ENCODE results near the gene DUSP15.

The DUSP15 gene

DNA sequence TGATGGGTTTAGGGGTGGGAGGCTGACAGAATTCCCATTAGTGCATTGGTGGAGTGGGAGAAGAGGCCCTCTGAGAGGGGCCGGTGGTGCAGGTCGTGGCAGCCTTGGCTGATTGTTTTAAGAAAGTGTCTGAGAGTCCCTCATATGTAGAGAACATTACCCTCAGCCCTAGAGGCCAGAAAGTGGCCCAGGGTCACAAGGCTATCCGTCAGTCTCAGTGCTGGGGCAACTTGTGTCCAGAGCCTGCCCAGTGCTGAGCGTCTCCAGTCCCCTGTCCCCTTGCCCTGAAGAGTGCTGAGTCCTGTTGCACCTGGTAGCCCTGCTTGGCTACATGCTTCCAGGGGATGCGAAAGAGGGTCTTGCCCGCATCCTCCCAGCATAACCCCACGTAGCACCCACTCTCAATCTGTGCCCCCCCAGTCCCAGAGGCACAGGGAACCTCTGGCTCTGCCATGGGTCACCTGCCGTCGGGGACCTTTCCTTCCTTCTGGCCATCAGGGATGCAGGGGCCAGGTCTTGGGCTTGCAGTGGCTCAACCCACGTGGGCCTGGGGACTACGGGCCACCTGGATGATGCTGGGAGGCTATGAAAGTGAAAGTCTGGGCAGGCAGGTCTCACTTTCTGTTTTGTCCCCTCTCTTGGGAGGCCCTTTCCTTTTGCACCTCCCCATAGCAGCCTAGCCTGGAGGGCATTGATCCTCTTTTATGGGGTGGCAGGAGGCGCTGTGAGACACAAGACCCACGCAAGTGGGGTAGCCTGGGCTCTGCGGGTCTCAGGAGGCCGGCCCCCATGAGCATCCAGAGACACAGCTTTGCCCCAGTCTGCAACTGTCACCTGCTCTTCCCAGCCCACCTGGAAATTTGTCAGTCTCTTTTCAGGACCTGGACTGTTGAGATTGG, 12.2 kb downstream of the DUSP15 start:
- Histone ChIP-seq H3K27ac (ENCODE audit: low read length) (no peak overlapping the region), H3K27me3 (ENCODE audit: insufficient read depth, low read length) (peaks cover 26% of the 10 kb centered on the region), H3K4me3 (ENCODE audit: low read length) (no peak overlapping the region), H3K9me3 (ENCODE audit: insufficient read depth, low read depth, low read length) (no peaks in the 10 kb centered on the region), H3K9ac (ENCODE audit: low read depth, low read length) (no peak overlapping the region), H3K36me3 (ENCODE audit: insufficient read depth, low read depth, low read length) (no peaks in the 10 kb centered on the region), H3K4me1 (ENCODE audit: insufficient read depth, low read length) (peaks cover 3% of the 10 kb centered on the region; the same call in 1 of the 2 replicates)

GRCh38 chr20:31856516-31856915, 13.8 kb downstream of the DUSP15 start:
- no peak overlapping the region for H3K27ac ChIP-seq (ENCODE audit: low read length)
- no peak overlapping the region for H3K4me3 ChIP-seq (ENCODE audit: low read length)
- H3K9ac ChIP-seq (ENCODE audit: low read depth, low read length): no peak overlapping the region
- no peaks in the 10 kb centered on the region for H3K9me3 ChIP-seq (ENCODE audit: insufficient read depth, low read depth, low read length)
- H3K36me3 ChIP-seq (ENCODE audit: insufficient read depth, low read depth, low read length): no peaks in the 10 kb centered on the region
- peaks cover 34% of the 10 kb centered on the region for H3K27me3 ChIP-seq (ENCODE audit: insufficient read depth, low read length)
- H3K4me1 ChIP-seq (ENCODE audit: insufficient read depth, low read length): no peaks in the 10 kb centered on the region

DNA sequence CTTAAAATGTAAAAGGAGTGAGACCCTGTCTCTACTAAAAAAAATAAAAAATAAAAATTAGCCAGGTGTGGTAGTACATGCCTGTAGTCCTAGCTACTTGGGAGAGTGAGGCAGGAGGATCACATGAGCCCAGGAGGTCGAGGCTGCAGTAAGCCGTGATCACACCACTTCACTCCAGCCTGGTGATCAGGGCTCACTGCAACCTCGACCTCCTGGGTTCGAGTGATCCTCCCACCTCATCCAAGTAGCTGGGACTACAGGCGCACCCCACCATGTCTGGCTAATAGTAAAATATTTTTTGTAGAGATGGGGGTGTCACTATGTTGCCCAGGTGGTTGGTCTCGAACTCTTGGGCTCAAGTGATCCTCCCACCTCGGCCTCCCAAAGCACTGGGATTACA, 16.8 kb downstream of the DUSP15 start:
- Histone ChIP-seq H3K27me3 (ENCODE audit: insufficient read depth, low read length) (peaks cover 46% of the 10 kb centered on the region), H3K27ac (ENCODE audit: low read length) (no peak overlapping the region)

GRCh38 chr20:31851240-31851955, 18.9 kb downstream of the DUSP15 start:
- Histone ChIP-seq H3K27me3 (ENCODE audit: insufficient read depth, low read length) (peaks cover 43% of the 10 kb centered on the region), H3K4me1 (ENCODE audit: insufficient read depth, low read length) (no peaks in the 10 kb centered on the region), H3K9me3 (ENCODE audit: insufficient read depth, low read depth, low read length) (no peaks in the 10 kb centered on the region)

More for the DNA sequence above, 16.8 kb downstream of the DUSP15 start:
- Histone ChIP-seq H3K36me3 (ENCODE audit: insufficient read depth, low read depth, low read length) (no peaks in the 10 kb centered on the region), H3K4me1 (ENCODE audit: insufficient read depth, low read length) (no peaks in the 10 kb centered on the region), H3K4me3 (ENCODE audit: low read length) (no peak overlapping the region), H3K9me3 (ENCODE audit: insufficient read depth, low read depth, low read length) (no peaks in the 10 kb centered on the region), H3K9ac (ENCODE audit: low read depth, low read length) (no peak overlapping the region)

DNA sequence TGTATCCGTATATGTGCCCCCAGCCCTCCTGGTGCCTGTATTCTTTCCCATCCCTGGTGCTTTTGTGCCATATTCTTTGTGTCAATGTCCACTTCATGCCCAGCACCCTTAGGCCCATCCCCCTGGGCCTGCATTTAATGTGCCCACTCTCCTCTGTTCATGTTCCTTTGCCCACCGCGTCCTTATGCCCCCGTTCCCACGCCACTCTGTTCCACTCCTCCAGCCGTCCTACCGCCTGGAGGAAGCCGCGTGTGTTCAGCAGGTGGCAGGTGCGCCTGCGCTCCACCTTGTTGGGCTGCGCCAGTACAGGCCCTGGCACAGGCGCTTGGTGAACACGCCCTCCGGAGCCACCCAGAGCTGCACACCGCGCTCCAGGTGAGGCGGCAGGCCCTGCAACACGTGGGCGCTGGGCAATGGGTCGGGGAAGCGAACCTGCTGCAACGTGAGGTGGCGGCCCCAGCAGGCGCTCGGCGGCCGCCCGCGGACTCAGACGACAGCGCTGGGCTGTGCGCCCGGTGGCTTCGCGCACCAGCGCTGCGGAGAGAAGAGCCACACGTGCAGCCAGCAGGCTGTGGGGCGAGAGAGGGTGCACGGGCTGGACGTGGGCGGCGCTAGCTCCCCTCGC, 20.9 kb downstream of the DUSP15 start:
- Histone ChIP-seq H3K9me3 (ENCODE audit: insufficient read depth, low read depth, low read length) (no peaks in the 10 kb centered on the region), H3K36me3 (ENCODE audit: insufficient read depth, low read depth, low read length) (no peaks in the 10 kb centered on the region), H3K4me1 (ENCODE audit: insufficient read depth, low read length) (no peaks in the 10 kb centered on the region), H3K9ac (ENCODE audit: low read depth, low read length) (no peak overlapping the region), H3K27me3 (ENCODE audit: insufficient read depth, low read length) (peaks cover 39% of the 10 kb centered on the region), H3K4me3 (ENCODE audit: low read length) (no peak overlapping the region), H3K27ac (ENCODE audit: low read length) (no peak overlapping the region)

More at GRCh38 chr20:31851240-31851955, 18.9 kb downstream of the DUSP15 start:
- H3K4me3 ChIP-seq (ENCODE audit: low read length): no peak overlapping the region
- H3K27ac ChIP-seq (ENCODE audit: low read length): no peak overlapping the region
- no peaks in the 10 kb centered on the region for H3K36me3 ChIP-seq (ENCODE audit: insufficient read depth, low read depth, low read length)
- no peak overlapping the region for H3K9ac ChIP-seq (ENCODE audit: low read depth, low read length)

DNA sequence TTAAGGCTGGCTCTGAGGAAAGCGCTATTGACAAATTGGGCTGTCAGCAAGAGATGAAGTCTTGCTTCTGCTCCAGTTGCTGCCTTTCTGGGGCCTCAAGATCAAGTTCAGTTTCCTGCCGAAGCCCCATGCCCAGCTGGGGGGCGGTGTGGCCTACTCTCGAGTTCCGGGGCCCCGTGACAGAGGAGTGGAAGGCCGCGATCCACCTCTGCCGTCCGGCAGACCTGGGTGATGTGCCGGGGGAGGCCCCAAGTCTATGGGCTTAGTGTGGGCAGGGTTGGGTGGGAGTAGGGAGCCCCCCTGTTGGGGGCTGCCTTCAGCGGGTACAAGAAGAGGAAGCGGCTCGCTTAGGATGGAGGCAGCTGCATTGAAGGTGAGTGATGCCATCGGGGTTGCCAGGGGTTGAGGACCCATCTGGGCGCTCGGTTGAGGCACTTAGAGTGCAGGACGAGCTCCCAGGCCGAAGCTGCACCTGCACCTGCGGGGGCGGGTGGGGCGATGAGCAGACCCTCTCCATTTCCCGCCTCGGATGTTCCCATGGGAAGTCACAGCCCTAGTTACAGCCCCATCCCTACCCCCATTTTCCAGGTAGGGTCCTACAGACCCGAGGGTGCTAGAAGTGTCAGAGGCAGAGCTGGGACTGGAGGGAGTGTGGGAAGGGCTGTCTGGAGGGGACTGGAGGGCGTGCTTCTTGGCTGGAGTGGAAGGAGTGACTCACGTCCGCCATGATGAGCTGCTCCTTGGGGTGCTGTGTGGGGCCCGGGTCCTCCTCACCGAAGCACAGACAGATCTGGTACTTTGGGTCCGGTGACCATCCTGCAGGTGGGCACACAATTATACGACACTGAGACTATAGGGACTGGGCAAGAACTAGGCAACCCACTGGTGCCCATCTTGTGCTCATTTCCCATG, 22.0 kb downstream of the DUSP15 start:
- no peaks in the 10 kb centered on the region for H3K9me3 ChIP-seq (ENCODE audit: insufficient read depth, low read depth, low read length)
- H3K27me3 ChIP-seq (ENCODE audit: insufficient read depth, low read length): peaks cover 39% of the 10 kb centered on the region
- no peaks in the 10 kb centered on the region for H3K36me3 ChIP-seq (ENCODE audit: insufficient read depth, low read depth, low read length)
- no peak overlapping the region for H3K9ac ChIP-seq (ENCODE audit: low read depth, low read length)
- no peak overlapping the region for H3K4me3 ChIP-seq (ENCODE audit: low read length)
- H3K27ac ChIP-seq (ENCODE audit: low read length): no peak overlapping the region
- H3K4me1 ChIP-seq (ENCODE audit: insufficient read depth, low read length): no peaks in the 10 kb centered on the region

GRCh38 chr20:31846793-31847138, 23.6 kb downstream of the DUSP15 start:
- peaks cover 33% of the 10 kb centered on the region for H3K27me3 ChIP-seq (ENCODE audit: insufficient read depth, low read length)
- no peak overlapping the region for H3K27ac ChIP-seq (ENCODE audit: low read length)
- H3K36me3 ChIP-seq (ENCODE audit: insufficient read depth, low read depth, low read length): no peaks in the 10 kb centered on the region
- peaks cover 7% of the 10 kb centered on the region; the same call in 1 of the 2 replicates for H3K4me1 ChIP-seq (ENCODE audit: insufficient read depth, low read length)
- H3K4me3 ChIP-seq (ENCODE audit: low read length): no peak overlapping the region
- no peaks in the 10 kb centered on the region for H3K9me3 ChIP-seq (ENCODE audit: insufficient read depth, low read depth, low read length)
- no peak overlapping the region for H3K9ac ChIP-seq (ENCODE audit: low read depth, low read length)

DNA sequence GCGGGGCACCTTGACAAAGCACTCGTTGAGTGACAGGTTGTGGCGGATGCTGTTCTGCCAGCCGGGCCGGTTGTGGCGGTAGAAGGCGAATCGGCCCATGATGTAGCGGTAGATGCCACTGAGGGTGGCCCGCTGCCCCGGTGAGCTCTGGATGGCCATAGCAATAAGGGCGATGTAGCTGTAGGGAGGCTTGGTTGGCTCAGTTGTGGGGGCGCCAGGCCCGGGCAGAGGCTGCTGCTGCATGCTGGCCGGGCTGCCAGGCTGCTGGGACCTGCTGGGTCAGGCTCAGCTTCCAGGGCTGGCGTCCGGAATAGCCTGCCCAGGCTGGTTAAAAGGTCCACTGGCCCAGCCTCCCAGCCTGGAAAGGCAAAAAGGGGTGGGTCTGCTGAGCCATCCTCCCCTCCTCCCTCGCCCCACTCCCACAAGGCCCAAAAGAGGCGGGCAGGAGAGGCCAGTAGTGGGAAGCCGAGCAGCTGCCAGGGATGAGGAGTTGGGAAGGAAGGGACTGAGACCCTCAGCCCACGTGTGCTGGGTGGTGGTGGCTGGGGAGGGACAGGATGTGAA, 24.9 kb downstream of the DUSP15 start, which contains the start of gene FOXS1:
TSS of gene FOXS1 (minus strand) at position 305 of the 564 bp plus-strand sequence. CDS start at position 243, 62 bp downstream.
- H3K27ac ChIP-seq (ENCODE audit: low read length): no peak within 1 kb of the TSS
- H3K9me3 ChIP-seq (ENCODE audit: insufficient read depth, low read depth, low read length): no peaks in the 10 kb centered on the region
- no peak within 1 kb of the TSS for H3K4me3 ChIP-seq (ENCODE audit: low read length)
- peaks cover 7% of the 10 kb centered on the region; the same call in 1 of the 2 replicates for H3K4me1 ChIP-seq (ENCODE audit: insufficient read depth, low read length)
- no peaks in the 10 kb centered on the region for H3K36me3 ChIP-seq (ENCODE audit: insufficient read depth, low read depth, low read length)
- H3K9ac ChIP-seq (ENCODE audit: low read depth, low read length): no peak within 1 kb of the TSS
- peaks cover 20% of the 10 kb centered on the region for H3K27me3 ChIP-seq (ENCODE audit: insufficient read depth, low read length)

DNA sequence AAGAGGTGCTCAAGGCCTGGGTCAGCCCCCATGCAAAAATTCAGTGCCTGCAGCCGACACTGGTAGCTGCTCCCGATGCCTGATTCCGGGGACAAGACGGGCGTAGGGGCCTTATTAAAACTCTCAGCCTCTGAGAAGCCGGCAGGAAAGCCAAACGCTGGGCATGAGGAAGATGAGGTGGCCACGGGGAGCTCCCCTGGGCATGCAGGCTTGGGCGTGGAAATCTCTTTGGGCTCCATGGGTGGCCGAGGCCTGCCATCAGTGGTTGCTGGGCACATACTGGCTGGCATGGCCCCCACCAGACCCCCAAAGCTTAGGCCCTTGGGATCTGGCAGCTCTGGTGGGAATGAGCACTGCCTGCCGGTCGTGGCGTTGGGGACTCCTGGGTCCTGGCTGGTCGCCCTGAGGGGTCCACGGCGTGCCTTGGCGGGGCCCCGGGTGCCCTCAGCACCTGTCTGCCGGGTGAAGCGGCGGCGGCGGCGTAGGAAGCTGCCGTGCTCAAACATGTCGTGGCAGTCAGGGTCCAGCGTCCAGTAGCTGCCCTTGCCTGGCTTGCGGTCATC, 25.5 kb downstream of the DUSP15 start:
- peaks cover 7% of the 10 kb centered on the region; the same call in 1 of the 2 replicates for H3K4me1 ChIP-seq (ENCODE audit: insufficient read depth, low read length)
- H3K36me3 ChIP-seq (ENCODE audit: insufficient read depth, low read depth, low read length): no peaks in the 10 kb centered on the region
- peaks cover 14% of the 10 kb centered on the region for H3K27me3 ChIP-seq (ENCODE audit: insufficient read depth, low read length)
- H3K27ac ChIP-seq (ENCODE audit: low read length): no peak overlapping the region
- no peak overlapping the region for H3K4me3 ChIP-seq (ENCODE audit: low read length)
- no peaks in the 10 kb centered on the region for H3K9me3 ChIP-seq (ENCODE audit: insufficient read depth, low read depth, low read length)
- no peak overlapping the region for H3K9ac ChIP-seq (ENCODE audit: low read depth, low read length)

DNA sequence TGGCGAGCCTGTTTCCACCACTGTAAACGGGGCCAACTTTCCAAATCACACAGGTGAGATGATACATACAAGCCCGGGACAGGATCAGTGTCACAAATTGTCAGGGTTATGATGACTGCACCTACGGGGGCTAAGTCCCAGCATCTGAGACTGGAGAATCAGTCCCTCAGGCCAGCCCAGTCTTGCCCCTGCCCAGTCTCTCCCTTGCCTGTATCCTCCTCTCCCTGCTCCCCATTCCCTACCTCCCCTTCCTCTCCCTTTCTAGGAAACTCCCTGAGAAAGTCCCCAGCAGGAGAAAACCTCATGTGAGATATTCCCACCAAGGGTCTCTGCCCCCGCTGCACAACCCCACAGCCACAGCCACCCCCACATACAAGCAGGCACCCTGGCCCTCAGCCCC, 26.4 kb downstream of the DUSP15 start:
- no peaks in the 10 kb centered on the region for H3K36me3 ChIP-seq (ENCODE audit: insufficient read depth, low read depth, low read length)
- no peak overlapping the region for H3K27ac ChIP-seq (ENCODE audit: low read length)
- peaks cover 7% of the 10 kb centered on the region; the same call in 1 of the 2 replicates for H3K4me1 ChIP-seq (ENCODE audit: insufficient read depth, low read length)
- H3K9ac ChIP-seq (ENCODE audit: low read depth, low read length): no peak overlapping the region
- peaks cover 5% of the 10 kb centered on the region for H3K27me3 ChIP-seq (ENCODE audit: insufficient read depth, low read length)
- no peak overlapping the region for H3K4me3 ChIP-seq (ENCODE audit: low read length)
- H3K9me3 ChIP-seq (ENCODE audit: insufficient read depth, low read depth, low read length): no peaks in the 10 kb centered on the region

Measured in iPS-20b (cell line).